NCI-H2196 treated with DMSO at 0.1 percent for 48 hours (cell line): ENCODE data around the gene FBXL7.

Experiments
- DNase-seq: peaks from one replicate; lab custom pipeline; 2025; ENCODE audit not compliant: unreplicated experiment; lab: John Stamatoyannopoulos, UW

FBXL7 gene

GRCh38 chr5:15983392-15983791 is 483.4 kb downstream of the FBXL7 start:
- DNase-seq, result no peak
